ENCODE measurements around the gene POC1A.

POC1A gene

GRCh38 chr3:52026041-52026440 is 128.2 kb downstream of the POC1A start:
- no peak for DNase-seq (ENCODE audit: low read depth in 2 of 2)

- DNase-seq (ENCODE audit: low read depth in 2 of 2): no peak
These were observed 128.8 kb downstream of the POC1A start for GRCh38 chr3:52025453-52025852.

Measured in stimulated activated CD8-positive, alpha-beta memory T cell treated with anti-CD3 and anti-CD28 coated beads, Interleukin-7, amount 100 ng/mL, for 1 hour (primary cell).